HG03342 (cell line): ENCODE measurements around the gene SHTN1.

ENCODE experiments used
- ATAC-seq: cut with Tn5 transposase; IDR thresholded peaks from one replicate; pipeline ENCODE4 v1.9.1; 2021; ENCODE audit warnings: mild to moderate bottlenecking, moderate library complexity; ENCODE audit not compliant: unreplicated experiment

Gene SHTN1

GRCh38 chr10:116918583-116918982, 86.4 kb downstream of the SHTN1 start:
- ATAC-seq: no peak

GRCh38 chr10:116917481-116917880, 87.5 kb downstream of the SHTN1 start:
- no peak for ATAC-seq

- ATAC-seq: no peak
Observed at GRCh38 chr10:116915340-116915739, 89.6 kb downstream of the SHTN1 start.

DNA sequence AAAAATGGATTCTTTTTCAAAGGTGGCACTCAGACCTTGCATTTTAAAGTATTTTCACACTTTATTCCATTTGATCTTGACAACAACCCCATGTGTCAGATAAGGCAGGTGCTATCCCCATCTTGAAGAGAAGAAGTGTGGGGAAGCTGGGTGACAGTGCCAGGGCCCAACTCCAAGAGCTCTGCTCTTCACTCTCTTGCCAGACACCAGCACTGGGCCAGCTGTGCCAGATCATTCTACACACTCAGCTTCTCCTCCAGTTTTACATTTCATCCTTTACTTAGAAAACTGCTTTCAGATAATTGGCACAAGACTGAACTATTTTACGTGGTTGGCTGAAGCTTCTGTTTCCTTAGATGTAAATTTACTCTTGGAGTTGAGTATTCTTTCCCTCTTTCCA, 91.3 kb downstream of the SHTN1 start:
- no peak for ATAC-seq

DNA sequence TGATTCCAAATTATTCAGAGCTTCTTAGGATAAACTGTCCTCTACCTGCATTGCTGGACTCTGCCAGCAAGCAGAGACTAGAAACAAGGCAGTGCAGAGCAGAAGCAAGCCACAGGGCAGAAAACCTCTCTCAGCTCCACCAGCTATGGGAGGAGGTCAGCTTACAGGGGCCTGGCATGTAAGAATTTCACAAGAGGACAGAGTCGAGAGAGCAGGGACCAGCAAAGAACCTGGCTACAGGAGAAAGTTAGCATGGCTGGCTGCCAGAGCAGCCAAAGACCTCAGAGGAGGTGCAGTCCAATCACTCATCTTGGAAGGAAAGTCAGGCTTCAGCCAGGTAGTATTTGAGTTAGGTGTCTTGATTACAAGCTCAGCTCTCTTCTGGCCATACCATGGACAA, 92.8 kb downstream of the SHTN1 start:
- no peak for ATAC-seq

- ATAC-seq: no peak
Observed at GRCh38 chr10:116910910-116911309, 94.1 kb downstream of the SHTN1 start.

DNA sequence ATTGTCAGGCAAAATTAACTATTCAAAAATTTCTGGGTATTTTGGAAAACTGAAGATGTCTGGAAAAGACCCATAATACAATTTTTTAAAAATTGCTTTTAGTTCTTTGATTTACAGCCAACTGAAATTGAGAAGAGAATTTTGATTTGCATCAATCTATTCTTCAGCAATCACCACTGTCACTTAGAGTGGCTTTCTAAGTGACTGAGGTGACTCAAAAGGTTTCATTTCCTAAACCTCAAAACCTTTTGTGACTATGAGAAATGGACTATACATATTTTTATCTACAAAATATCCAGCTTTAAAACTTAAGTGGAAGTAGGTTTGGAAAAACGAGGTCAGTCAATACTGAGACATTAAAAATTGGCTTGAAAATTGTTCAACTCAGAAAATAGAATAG, 95.7 kb downstream of the SHTN1 start:
- ATAC-seq: no peak

GRCh38 chr10:116907245-116907987, 97.6 kb downstream of the SHTN1 start:
- ATAC-seq: no peak

DNA sequence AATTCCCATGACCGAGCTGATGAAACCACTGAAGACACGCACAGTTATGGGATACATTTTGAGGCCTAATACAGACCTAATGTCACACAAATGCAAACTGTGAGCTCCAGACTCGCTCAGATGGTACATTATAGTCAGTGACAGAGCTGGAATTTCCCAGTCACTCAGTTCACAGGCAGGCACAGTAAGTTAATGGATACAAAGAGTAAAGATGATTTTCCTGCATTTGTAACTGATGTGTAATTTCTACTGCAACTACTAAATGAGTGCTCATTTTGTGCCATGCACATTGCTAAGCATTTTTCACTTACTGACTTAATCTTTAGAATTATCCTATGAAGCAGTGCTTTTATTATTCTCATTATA, 99.2 kb downstream of the SHTN1 start:
- ATAC-seq: no peak

- ATAC-seq: no peak
Observed at GRCh38 chr10:116899626-116900025, 105.4 kb downstream of the SHTN1 start.

- no peak for ATAC-seq
Observed at GRCh38 chr10:116893686-116894037, 111.3 kb downstream of the SHTN1 start.

DNA sequence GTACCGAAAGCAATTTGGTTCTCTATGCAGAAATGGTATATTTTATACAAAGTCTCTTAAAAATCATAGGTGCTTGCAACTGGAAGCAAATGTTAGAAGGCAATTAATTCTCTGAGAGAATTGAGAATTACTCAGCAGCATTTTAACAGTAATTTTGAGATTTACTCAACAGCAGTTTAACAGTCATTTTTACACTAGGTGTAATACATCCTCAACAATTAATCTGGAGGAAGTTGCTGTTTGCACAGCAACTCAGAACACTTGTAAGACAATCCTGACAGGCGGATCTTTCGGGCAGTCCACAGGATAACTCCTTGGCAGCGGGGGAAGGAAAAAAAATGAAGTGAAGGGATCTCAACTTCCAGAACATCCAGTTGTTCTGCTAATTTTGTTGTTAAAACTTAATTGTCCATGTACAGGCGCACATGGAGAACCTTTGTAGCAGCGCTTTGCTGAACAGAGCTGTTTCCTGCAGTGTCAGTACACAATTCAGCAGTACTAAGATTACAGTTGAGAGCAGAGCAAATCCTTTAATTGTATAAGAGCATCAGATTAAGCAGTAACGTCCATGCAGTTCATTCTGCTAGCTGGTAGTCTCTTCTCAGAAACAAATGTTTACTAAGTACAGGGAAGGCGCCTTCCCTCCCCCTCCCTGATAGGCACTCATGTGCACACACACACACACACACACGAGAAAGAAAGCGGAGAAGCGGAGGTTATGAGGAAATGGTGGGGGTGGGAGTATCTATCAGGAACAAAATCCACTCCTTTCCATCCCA, 111.9 kb downstream of the SHTN1 start:
- no peak for ATAC-seq

DNA sequence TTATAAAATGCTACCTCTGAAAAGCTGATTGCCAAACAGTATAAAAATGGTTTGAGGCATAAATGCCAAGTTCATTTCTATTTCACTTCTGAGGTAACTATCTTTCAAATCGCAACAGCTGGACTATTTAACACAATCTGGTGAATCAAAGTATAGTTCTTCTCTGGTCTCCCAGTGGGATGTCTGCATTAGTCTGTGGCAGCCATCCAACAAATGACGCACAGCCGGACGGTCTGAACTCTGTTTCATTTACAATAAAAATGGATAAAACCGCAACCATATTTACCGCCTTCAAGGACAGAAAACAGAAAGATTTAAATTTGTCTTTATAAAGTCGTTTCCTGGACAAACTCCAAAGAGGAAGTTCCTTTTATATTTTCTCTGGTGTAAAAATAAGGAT, 113.8 kb downstream of the SHTN1 start:
- ATAC-seq: no peak

DNA sequence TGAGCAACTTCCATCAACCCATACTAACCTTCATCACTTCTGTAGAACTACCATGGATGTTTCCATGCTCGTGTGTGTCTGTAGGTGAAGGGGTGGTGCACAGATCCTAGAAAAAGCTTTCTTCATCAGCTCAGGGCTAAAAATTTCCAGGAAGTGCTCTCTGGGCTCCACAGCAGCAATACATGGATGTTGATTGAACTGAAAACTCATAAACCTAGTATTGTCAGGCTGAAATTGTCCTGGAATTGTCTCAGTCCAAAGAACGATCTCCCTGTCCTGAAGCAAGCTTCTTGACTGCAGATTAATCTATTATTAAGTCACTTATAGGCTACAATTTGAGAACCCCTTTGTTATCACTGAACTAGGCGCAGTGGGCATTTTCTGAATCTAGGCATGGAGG, 115.9 kb downstream of the SHTN1 start:
- no peak for ATAC-seq

GRCh38 chr10:116888380-116889055, 116.5 kb downstream of the SHTN1 start:
- no peak for ATAC-seq

GRCh38 chr10:116886772-116887171, 118.2 kb downstream of the SHTN1 start:
- no peak for ATAC-seq

- no peak for ATAC-seq
Observed at GRCh38 chr10:116882639-116883038, 122.3 kb downstream of the SHTN1 start.

GRCh38 chr10:116880716-116881482, 124.1 kb downstream of the SHTN1 start:
- ATAC-seq: no peak

DNA sequence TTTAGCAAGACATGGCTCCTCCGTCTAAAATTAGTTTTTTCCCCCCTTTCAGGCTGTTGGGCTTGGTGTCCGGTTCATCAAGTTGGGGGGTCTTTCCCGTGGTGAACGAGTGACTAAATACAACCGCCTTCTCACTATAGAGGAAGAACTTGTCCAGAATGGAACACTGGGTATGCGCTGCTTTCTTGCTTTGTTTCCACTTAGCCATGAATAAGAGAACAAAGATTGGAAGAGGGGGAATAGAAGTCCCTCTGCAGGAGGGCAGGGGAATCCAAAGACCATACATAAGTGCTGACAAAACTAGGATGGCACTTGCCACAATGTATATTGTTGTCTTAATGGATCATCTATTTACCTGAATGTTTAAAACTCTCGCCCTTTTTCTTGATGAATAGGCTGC, 125.2 kb downstream of the SHTN1 start:
- no peak for ATAC-seq

- no peak for ATAC-seq
Observed at GRCh38 chr10:116878123-116878522, 126.9 kb downstream of the SHTN1 start.

- no peak for ATAC-seq
Observed at GRCh38 chr10:116877391-116877790, 127.6 kb downstream of the SHTN1 start.
